Breast epithelium (tissue), 3 donors: ENCODE results near the gene MED10.

Experiments
- CTCF ChIP-seq, 3 donors: fragments of 450-650 bp; IDR thresholded peaks; one replicate each; pipeline ENCODE4 v1.5.1; 2016 to 2017; ENCODE audit warnings: antibody characterized with exemption in 3 of 3, mild to moderate bottlenecking in 3 of 3, moderate library complexity in 3 of 3
- POLR2A ChIP-seq: fragments of 450-650 bp; IDR thresholded peaks from one replicate; pipeline ENCODE4 v1.6.1; 2016; ENCODE audit warnings: antibody characterized with exemption, mild to moderate bottlenecking, moderate library complexity
- POLR2AphosphoS5 ChIP-seq, 3 donors: sonication (generic); formaldehyde crosslinking; IDR thresholded peaks; one replicate each; pipeline ENCODE4 v1.6.1; 2017; ENCODE audit warnings: antibody characterized with exemption in 3 of 3

DNA sequence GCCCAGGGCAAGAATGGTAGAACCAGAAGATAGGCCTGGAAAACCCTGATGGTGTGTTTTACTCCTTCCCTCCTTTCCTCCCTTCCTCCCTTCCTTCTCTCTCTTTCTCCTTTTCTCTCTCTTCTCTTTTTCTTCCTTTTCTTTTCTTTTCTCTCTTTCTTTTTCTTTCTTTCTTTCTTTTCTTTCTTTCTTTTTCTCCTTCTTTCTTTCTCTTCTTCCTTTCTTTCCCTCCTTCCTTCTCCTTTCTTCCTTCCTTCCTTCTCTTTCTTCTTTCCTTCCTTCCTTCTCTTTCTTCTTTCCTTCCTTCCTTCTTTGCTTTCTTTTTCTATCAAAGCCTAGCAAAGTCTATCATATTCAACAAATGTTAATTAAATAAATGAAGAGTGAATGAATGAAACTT, 46.4 kb upstream of the MED10 start:
- no peak for TF ChIP-seq POLR2AphosphoS5 (IDR thresholded peaks at IDR 0.05)
- TF ChIP-seq CTCF (IDR thresholded peaks at IDR 0.05), result no peak
- no peak for TF ChIP-seq POLR2A
